Heart right ventricle (tissue), 16 donors: Measurements from ENCODE around the gene PSMD3. TPM values are rescaled to one million over a fixed set of nuclear protein-coding genes. Genes with fewer than 3 reads are reported as not detected.

Source experiments
- ATAC-seq, 8 donors: fragments of 200-7000 bp; cut with Tn5 transposase; one replicate each; pipeline ENCODE4 v1.9.1; 2020; ENCODE audit warnings: mild to moderate bottlenecking in 8 of 8, moderate library complexity in 8 of 8, moderate number of reproducible peaks in 1 of 8
- DNase-seq, 2 donors: peaks; one replicate each; pipeline ENCODE4 v3.0.0-alpha.2; 2020
- H3K27ac ChIP-seq, 10 donors: fragments of 200-600 bp; sonication (generic) in 2 of 10; one replicate each; pipeline versions ENCODE4 v1.5.0 to v1.8.0; 2020 to 2022; ENCODE audit warnings: mild to moderate bottlenecking in 3 of 10
- H3K27me3 ChIP-seq, 7 donors: fragments of 200-600 bp; one replicate each; pipeline ENCODE4 v1.8.0; 2021 to 2022; ENCODE audit warnings: mild to moderate bottlenecking in 2 of 7
- H3K36me3 ChIP-seq, 9 donors: fragments of 200-600 bp; sonication (generic) in 1 of 9; one replicate each; pipeline versions ENCODE4 v1.5.0 to v1.8.0; 2020 to 2022; ENCODE audit warnings: mild to moderate bottlenecking in 2 of 9
- H3K4me1 ChIP-seq, 9 donors: fragments of 200-600 bp; sonication (generic) in 1 of 9; one replicate each; pipeline versions ENCODE4 v1.5.0 to v1.8.0; 2020 to 2022; ENCODE audit warnings: mild to moderate bottlenecking in 4 of 9
- H3K4me3 ChIP-seq, 10 donors: fragments of 200-600 bp; sonication (generic) in 2 of 10; one replicate each; pipeline versions ENCODE4 v1.5.0 to v1.8.0; 2020 to 2022; ENCODE audit warnings: mild to moderate bottlenecking in 7 of 10, moderate library complexity in 2 of 10
- H3K9me3 ChIP-seq, 11 donors: fragments of 200-600 bp in 10 of 11; sonication (generic) in 2 of 11; one replicate each; pipeline versions ENCODE4 v1.5.0 to v1.8.0; 2013 to 2022; ENCODE audit warnings: mild to moderate bottlenecking in 2 of 11, control low read depth in 1 of 11, moderate library complexity in 1 of 11
- WGBS, 2 donors: extraction: QIAGEN DNeasy Blood & Tissue Kit; methylation state at CpG; one replicate each; pipeline ENCODE4 v1.1.7; 2013; ENCODE audit warnings: inconsistent platforms in 1 of 2; 5-methylcytosine and 5-hydroxymethylcytosine counted together
- intact Hi-C, 10 donors: fragments of 100-400 bp; cut with DNase I; formaldehyde crosslinking; loops; one replicate each; pipeline versions ENCODE4 v1.11.1 to v1.14.2; 2022
- polyA plus RNA-seq, 2 donors: library from polyadenylated mRNA; stranded (reverse); fragments of 200-250 nt; gene quantifications; one replicate each; pipeline ENCODE4 v1.2.3, GENCODE V29; 2013
- total RNA-seq, 10 donors: library from RNA; stranded (reverse); fragmentation: NEBNext Ultra II Directional in 3 of 10; extraction: Animal tissue kit (Norgen Biotek cat#: 25700) in 3 of 10; gene quantifications; one replicate each; pipeline versions ENCODE4 v1.2.1 to v1.2.4, GENCODE V29; 2021 to 2023
- TF ChIP-seq, protein P1 (sequence below), 9 donors: fragments of 200-600 bp; sonication (generic) in 2 of 9; IDR thresholded peaks; one replicate each; pipeline versions ENCODE4 v1.5.0 to v1.8.0; 2021 to 2022; ENCODE audit warnings: antibody characterized with exemption in 9 of 9, mild to moderate bottlenecking in 5 of 9, moderate library complexity in 1 of 9
- donor health status: Arrhythmogenic right ventricular cardiomyopathy.
- donor health status: ischemic (EF 13 %, LVEDD 7.1; RV severe dilation, severe dysfunction).
- donor health status: healthy with polysubstance abuse.
- donor health status: DM: no; HTN: yes; CAD: no.
- donor health status: DM: no; HTN: no; CAD: no.
- donor health status: ischemic (EF 25% LVEDD 6.9; RV normal size, moderate dysfunction).
- donor health status: ischemic (EF 25% LVEDD 5.7; RV mildly dilated, moderate dysfunction).
- donor health status: healthy.
- donor health status: DM: yes; HTN: yes; CAD: no.
- donor health status: Ischemic cardiomyopathy.
- donor health status: ischemic (EF 35%, LVEDD 5.7; RV mildly dilated, moderate dysfunction).
- donor health status: nonischemic (EF 11% LVEDD 7.7; RV severe dilation, severe dysfunction).
- donor health status: DM: yes; HTN: yes; CAD: no.
- donor health status: PGD.
- donor health status: ischemic (EF 29% LVEDD 5.4; RV normal size, mild dysfunction).
- donor health status: nonischemic (EF 23%, LVEDD 6.1; RV moderate dilation, normal function).

The PSMD3 gene
- total and polyA plus RNA-seq, 12 donors = 46.7 to 113 (median 81.8) TPM

DNA sequence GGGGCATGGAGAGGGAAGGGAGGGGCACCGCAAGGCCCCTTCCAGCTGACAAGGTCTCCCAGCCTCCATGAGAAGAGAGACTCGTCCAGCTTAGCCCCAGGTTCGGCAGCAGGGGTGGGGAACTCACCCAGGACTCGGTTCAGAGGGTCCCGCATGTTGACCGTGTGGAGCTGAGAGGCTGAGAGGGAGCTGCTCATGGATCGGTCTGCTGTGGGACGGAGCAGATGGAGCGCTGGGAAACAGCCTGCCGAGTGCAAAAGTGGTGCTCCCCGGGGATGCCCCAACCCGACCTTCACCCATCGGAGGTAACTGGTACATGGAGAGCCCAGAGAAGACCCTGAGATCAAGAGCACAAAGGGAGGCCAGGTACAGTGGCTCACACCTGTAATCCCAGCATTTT lies 39.5 kb downstream of the PSMD3 start:
- WGBS, 2 donors = 90 to 92% methylated on average over 13 of the region's 13 CpGs
- no peaks in the 10 kb centered on the region for H3K27me3 ChIP-seq
- H3K36me3 ChIP-seq = peaks cover 0 to 61% (median 43%) of the 10 kb centered on the region in 9 donors
- H3K4me1 ChIP-seq = peaks cover 5 to 69% (median 45%) of the 10 kb centered on the region in 9 donors
- TF ChIP-seq, protein P1, sequence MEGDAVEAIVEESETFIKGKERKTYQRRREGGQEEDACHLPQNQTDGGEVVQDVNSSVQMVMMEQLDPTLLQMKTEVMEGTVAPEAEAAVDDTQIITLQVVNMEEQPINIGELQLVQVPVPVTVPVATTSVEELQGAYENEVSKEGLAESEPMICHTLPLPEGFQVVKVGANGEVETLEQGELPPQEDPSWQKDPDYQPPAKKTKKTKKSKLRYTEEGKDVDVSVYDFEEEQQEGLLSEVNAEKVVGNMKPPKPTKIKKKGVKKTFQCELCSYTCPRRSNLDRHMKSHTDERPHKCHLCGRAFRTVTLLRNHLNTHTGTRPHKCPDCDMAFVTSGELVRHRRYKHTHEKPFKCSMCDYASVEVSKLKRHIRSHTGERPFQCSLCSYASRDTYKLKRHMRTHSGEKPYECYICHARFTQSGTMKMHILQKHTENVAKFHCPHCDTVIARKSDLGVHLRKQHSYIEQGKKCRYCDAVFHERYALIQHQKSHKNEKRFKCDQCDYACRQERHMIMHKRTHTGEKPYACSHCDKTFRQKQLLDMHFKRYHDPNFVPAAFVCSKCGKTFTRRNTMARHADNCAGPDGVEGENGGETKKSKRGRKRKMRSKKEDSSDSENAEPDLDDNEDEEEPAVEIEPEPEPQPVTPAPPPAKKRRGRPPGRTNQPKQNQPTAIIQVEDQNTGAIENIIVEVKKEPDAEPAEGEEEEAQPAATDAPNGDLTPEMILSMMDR (IDR thresholded peaks at IDR 0.05) = no peak
- ATAC-seq (no peak), DNase-seq (no peak)
- intact Hi-C loops = loop anchor here in 2 of 10 donors (10.0 kb wide), 1 partner anchor 145 kb away; no protein-coding TSS in a partner anchor
- H3K27ac ChIP-seq = peak overlapping the region in 1 of 10 donors; percentile 14
- H3K9me3 ChIP-seq = no peaks in the 10 kb centered on the region
- H3K4me3 ChIP-seq = no peak overlapping the region

DNA sequence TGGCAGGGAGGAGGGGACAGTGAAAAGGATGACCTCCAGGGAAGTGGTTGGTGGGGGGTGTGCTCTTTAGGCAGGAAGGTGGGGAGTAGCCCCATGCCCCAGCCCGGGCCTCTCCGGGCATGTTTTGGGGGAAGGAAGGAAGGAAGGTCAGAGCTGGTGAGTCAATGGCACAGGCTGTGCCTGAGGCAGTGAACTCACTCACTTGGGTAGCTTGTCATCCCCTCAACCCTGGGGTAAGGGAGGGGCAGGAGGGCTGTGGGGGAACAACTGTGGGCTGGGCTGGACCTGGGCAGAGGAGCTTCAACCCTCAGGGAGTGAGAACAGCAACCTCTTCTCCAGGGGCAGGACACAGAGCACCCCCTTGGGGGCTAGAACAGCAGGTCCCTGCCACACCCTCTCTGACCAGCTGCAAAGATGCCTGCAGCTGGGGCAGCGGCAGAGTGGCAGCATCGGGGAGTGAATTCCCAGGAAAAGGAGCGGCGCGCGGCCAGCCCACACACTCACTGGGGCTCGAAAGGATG lies 40.9 kb downstream of the PSMD3 start:
- ATAC-seq = peak in 1 of 8 donors; percentile 25
- Histone ChIP-seq H3K36me3 (peaks cover 0 to 75% (median 56%) of the 10 kb centered on the region in 9 donors), H3K27ac (peak overlapping the region in 3 of 10 donors; percentile 4 to 28 (median 24)), H3K4me3 (no peak overlapping the region), H3K4me1 (peaks cover 6 to 69% (median 39%) of the 10 kb centered on the region in 9 donors), H3K9me3 (no peaks in the 10 kb centered on the region), H3K27me3 (no peaks in the 10 kb centered on the region)
- TF ChIP-seq, protein P1 (IDR thresholded peaks at IDR 0.05) = no peak
- WGBS, 2 donors = 70 to 82% methylated on average over 9 of the region's 9 CpGs
- DNase-seq = no peak
- intact Hi-C loops = loop anchor here in 2 of 10 donors (10.0 kb wide), 1 partner anchor 143 kb away; no protein-coding TSS in a partner anchor

DNA sequence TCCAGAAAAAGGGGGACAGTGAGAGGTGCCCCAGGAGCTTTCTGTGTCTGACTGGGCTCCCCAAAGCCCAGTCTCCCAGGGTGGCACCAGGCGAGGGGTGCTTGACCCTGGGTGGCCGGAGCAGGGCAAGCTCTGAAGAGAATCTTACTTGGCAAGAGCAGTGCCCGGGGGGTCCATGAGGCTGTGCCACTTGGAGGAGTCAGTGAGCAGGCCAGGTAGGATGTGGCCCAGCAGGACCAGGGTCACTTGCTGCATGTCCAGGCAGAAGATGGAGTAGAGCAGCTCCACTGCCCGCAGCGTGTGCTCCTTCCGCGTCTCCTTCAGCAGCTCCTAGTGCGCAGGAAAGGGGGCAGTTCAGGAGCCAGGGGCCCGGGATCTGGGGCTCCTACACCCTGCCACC lies 41.9 kb downstream of the PSMD3 start:
- Histone ChIP-seq H3K36me3 (peaks cover 0 to 84% (median 62%) of the 10 kb centered on the region in 9 donors), H3K27me3 (no peaks in the 10 kb centered on the region), H3K9me3 (no peaks in the 10 kb centered on the region), H3K27ac (peak overlapping the region in 1 of 10 donors; percentile 50), H3K4me1 (peaks cover 8 to 68% (median 35%) of the 10 kb centered on the region in 9 donors), H3K4me3 (no peak overlapping the region)
- 93 to 94% methylated on average over 9 of the region's 9 CpGs for WGBS, 2 donors
- DNase-seq (no peak), ATAC-seq (no peak)
- intact Hi-C loops = loop anchor here in 2 of 10 donors (10.0 kb wide), 1 partner anchor 142 kb away; no protein-coding TSS in a partner anchor
- TF ChIP-seq, protein P1 (IDR thresholded peaks at IDR 0.05) = no peak

DNA sequence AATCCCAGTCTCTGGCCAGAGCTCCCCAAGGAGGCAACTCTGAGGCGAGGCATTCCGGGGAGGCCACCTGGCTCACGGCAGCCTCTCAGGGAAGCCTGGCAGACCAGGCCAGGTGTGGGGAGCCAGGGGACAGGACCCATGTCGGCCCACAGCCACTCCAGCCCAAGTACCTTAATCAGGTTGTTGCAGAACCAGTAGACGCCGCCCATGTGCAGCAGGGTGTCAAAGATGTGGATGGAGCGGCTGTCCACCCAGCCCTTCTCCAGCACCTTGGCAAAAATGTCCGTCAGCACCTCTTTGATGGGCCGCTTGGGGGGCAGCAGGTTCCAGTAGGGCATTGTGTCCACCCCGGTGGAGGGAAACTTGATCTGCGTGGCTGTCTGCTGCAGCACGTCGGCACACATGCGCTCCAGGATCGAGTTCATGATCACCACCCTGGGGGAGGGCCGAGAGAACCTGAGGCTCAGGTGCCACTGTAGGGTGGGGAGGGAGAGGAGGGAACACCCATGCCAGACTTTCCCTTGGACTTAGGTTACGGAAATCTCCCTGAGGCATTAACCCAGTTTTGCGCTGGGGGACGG lies 42.4 kb downstream of the PSMD3 start:
- H3K4me3 ChIP-seq = no peak overlapping the region

More for the DNA sequence above, 42.4 kb downstream of the PSMD3 start:
- intact Hi-C loops = loop anchor here in 2 of 10 donors (10.0 kb wide), 1 partner anchor 142 kb away; no protein-coding TSS in a partner anchor
- 84 to 86% methylated on average over 19 of the region's 19 CpGs for WGBS, 2 donors
- H3K4me1 ChIP-seq = peaks cover 8 to 64% (median 29%) of the 10 kb centered on the region in 9 donors
- H3K9me3 ChIP-seq = no peaks in the 10 kb centered on the region
- DNase-seq (no peak), ATAC-seq (no peak)
- TF ChIP-seq, protein P1 (IDR thresholded peaks at IDR 0.05) = no peak
- no peaks in the 10 kb centered on the region for H3K27me3 ChIP-seq
- H3K36me3 ChIP-seq = peaks cover 0 to 89% (median 64%) of the 10 kb centered on the region in 9 donors
- H3K27ac ChIP-seq = peak overlapping the region in 1 of 10 donors; percentile 50
